ENCODE data around the gene LLGL2.

LLGL2 gene

DNA sequence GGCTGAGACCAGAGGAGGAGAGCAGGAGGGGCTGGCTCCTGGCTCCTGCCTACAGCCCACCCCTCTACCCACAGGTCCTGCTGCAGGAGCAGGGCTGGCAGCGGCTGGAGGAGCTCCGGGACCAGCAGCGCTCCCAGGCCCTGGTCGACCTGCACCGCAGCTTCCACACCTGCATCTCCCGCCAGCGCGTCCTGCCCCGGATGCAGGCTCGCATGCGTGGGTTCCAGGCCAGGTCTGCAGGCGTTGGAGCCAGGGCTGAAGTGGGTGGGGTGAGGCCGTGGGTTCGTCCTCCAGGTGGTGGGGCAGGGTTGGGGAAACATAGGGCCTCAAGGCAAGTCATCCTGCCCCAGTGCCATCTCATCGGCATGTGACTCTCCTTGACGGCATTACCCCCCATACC, 80.3 kb downstream of the LLGL2 start:
- H3K27ac ChIP-seq, result no peak overlapping the region
- TF ChIP-seq Cebpa-rat (IDR thresholded peaks at IDR 0.05), result no peak
- H3K36me3 ChIP-seq, result peaks cover 63% of the 10 kb centered on the region
- no peak overlapping the region for H3K4me2 ChIP-seq
- no peaks in the 10 kb centered on the region for H3K27me3 ChIP-seq
- H3K4me1 ChIP-seq, result no peaks in the 10 kb centered on the region
- no peak overlapping the region for H3K9ac ChIP-seq
- H3K4me3 ChIP-seq, result no peak overlapping the region
- H3K9me3 ChIP-seq, result no peaks in the 10 kb centered on the region
- H4K20me1 ChIP-seq, result peaks cover 16% of the 10 kb centered on the region; the same call in 1 of the 2 replicates

DNA sequence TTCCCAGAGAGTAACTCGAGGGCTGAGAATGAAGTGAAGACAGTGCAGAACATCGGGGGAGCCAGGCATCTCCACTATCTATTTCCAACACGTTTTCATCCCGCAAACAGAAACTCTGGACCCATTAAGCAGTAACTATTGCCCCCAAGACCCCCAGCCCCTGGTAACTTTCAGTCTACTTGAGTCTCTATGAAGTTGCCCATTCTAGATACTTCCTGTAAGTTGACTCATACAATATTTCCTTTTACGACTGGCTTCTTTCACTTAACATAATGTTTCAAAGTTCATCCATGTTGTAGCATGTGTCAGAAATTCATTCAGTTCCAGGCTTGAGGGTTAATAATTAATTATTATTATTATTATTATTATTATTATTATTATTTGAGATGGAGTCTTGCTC, 81.6 kb downstream of the LLGL2 start:
- H4K20me1 ChIP-seq, result peaks cover 7% of the 10 kb centered on the region; the same call in 1 of the 2 replicates
- H3K4me2 ChIP-seq, result no peak overlapping the region
- no peaks in the 10 kb centered on the region for H3K9me3 ChIP-seq
- no peak for TF ChIP-seq Cebpa-rat (IDR thresholded peaks at IDR 0.05)
- peaks cover 69% of the 10 kb centered on the region for H3K36me3 ChIP-seq
- no peaks in the 10 kb centered on the region for H3K4me1 ChIP-seq
- no peak overlapping the region for H3K4me3 ChIP-seq
- H3K27me3 ChIP-seq, result no peaks in the 10 kb centered on the region
- no peak overlapping the region for H3K9ac ChIP-seq
- H3K27ac ChIP-seq, result no peak overlapping the region

DNA sequence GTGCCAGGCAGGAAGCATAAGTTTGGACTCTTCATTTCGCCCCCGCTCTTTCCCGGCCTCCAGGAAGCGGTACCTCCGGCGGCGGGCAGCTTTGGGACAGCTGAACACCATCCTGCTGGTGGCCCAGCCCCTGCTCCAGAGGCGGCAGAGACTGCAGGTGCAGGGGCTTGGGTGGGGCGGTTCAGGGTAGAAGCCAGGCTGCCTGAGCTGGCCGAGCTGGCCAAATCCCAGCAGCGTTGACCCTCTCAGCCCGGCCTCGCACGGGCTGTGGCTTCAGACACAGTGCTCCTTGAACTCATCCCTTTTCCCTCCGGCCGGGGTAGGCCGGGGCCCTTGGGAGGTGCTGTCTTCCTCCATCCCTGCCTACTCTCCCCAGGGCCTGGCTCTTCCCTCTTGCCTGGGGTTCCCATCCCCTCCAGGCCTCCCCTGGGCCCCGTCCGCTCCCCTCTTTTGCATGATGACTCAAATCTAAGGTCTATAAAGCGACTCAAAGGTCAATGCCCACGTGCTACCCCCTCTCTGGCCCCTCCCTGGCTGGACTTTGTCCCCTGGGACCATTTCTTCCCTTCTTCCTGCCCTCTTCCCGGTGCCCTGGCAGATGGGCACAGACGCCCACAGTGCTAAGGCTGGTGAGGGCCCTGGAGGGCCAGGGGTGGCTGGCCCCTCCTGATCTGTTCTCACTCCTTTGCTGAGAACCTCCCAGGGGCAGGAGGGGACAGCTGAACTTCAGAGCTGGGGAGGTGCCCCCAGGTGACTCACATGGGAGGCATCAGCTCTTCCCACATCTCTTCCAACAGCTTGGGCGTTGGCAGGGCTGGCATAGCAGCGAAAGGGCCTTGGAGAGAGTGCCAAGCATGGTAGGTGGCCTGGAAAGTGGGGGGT, 84.8 kb downstream of the LLGL2 start:
- Histone ChIP-seq H3K4me3 (no peak overlapping the region), H3K9me3 (no peaks in the 10 kb centered on the region), H3K27me3 (no peaks in the 10 kb centered on the region), H3K4me2 (no peak overlapping the region), H4K20me1 (no peaks in the 10 kb centered on the region), H3K9ac (peak overlapping the region; percentile 34; the same call in 1 of the 2 replicates), H3K27ac (no peak overlapping the region), H3K36me3 (peaks cover 84% of the 10 kb centered on the region), H3K4me1 (no peaks in the 10 kb centered on the region)
- no peak for TF ChIP-seq Cebpa-rat (IDR thresholded peaks at IDR 0.05)

DNA sequence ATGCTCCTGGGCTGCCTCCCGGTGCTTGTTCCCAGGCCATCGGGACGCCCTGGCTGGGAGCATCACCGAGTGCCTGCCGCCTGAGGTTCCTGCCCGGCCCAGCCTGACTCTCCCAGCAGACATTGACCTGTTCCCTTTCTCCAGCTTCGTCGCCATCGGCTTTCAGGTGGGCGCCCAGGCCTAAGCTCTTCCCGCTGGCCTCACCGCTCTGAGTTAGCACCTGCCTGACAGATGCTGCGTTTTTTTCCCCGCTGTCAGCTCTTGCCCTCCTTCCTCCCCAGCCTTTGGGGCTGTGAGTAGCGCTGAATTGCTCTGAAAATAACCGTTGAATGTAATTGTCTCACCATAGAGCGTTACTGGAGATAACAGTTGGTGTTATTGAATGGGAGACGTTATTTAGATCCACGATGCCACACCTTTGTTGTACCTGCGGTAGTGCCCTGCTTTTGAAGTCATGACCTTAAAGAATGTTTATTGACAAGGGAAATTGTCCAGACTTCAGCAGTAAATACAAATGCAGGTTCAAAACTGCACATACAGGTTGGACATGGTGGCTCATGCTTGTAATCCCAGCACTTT, 86.4 kb downstream of the LLGL2 start:
- Histone ChIP-seq H3K4me3 (no peak overlapping the region), H3K9me3 (no peaks in the 10 kb centered on the region), H3K27me3 (no peaks in the 10 kb centered on the region), H3K9ac (no peak overlapping the region), H3K27ac (no peak overlapping the region), H3K4me1 (no peaks in the 10 kb centered on the region), H4K20me1 (no peaks in the 10 kb centered on the region), H3K4me2 (no peak overlapping the region), H3K36me3 (peaks cover 89% of the 10 kb centered on the region)
- no peak for TF ChIP-seq Cebpa-rat (IDR thresholded peaks at IDR 0.05)

DNA sequence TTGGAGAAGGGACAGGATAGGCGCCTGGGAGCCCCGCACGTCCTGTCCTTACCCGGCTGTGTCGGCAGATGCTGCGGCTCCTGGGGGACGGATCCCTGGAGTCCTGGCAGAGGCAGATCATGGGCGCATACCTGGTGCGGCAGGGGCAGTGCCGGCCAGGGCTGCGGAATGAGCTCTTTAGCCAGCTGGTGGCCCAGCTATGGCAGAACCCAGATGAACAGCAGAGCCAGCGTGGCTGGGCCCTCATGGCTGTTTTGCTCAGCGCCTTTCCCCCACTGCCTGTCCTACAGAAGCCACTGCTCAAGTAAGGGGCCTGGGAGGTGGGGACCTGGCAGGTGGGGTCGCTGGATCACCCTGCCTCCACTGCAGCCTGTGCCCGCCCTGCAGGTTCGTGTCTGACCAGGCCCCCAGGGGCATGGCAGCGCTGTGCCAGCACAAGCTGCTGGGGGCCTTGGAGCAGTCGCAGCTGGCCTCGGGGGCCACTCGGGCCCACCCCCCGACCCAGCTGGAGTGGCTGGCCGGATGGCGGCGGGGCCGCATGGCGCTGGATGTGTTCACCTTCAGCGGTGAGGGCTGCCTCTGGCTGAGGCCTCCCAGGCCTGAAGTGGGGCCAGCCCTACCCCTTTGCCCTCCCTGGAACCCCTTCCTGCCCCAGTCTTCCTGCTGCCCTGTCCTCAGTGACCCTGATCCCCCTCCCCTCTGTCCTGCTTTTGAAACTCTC, 87.6 kb downstream of the LLGL2 start:
- no peak overlapping the region for H3K27ac ChIP-seq
- no peak overlapping the region for H3K4me2 ChIP-seq
- H3K36me3 ChIP-seq, result peaks cover 91% of the 10 kb centered on the region
- H3K27me3 ChIP-seq, result no peaks in the 10 kb centered on the region
- no peak overlapping the region for H3K4me3 ChIP-seq
- H4K20me1 ChIP-seq, result no peaks in the 10 kb centered on the region
- no peak for TF ChIP-seq Cebpa-rat (IDR thresholded peaks at IDR 0.05)
- H3K9ac ChIP-seq, result no peak overlapping the region
- H3K4me1 ChIP-seq, result no peaks in the 10 kb centered on the region
- H3K9me3 ChIP-seq, result no peaks in the 10 kb centered on the region

DNA sequence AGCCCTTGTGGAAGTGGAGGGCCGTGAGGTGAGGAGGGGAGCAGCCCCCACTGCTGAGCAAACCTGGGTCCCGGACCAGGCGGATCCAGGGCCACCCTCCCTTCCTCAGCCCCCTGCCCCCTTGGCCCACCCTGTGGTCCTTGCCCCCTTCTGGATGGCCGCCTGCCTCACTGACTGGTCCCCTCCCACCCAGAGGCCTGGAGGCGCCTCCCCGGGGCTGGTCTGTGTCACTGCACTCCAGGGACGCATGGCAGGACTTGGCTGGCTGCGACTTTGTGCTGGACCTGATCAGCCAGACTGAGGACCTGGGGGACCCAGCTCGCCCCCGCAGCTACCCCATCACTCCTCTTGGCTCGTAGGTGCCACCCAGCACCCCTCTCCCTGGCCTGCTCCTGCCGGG, 88.5 kb downstream of the LLGL2 start:
- Histone ChIP-seq H3K4me1 (no peaks in the 10 kb centered on the region), H3K4me2 (no peak overlapping the region), H3K9me3 (no peaks in the 10 kb centered on the region), H3K27ac (no peak overlapping the region), H3K4me3 (no peak overlapping the region), H3K27me3 (no peaks in the 10 kb centered on the region), H3K9ac (no peak overlapping the region), H3K36me3 (peaks cover 96% of the 10 kb centered on the region), H4K20me1 (no peaks in the 10 kb centered on the region)
- TF ChIP-seq Cebpa-rat (IDR thresholded peaks at IDR 0.05), result no peak

DNA sequence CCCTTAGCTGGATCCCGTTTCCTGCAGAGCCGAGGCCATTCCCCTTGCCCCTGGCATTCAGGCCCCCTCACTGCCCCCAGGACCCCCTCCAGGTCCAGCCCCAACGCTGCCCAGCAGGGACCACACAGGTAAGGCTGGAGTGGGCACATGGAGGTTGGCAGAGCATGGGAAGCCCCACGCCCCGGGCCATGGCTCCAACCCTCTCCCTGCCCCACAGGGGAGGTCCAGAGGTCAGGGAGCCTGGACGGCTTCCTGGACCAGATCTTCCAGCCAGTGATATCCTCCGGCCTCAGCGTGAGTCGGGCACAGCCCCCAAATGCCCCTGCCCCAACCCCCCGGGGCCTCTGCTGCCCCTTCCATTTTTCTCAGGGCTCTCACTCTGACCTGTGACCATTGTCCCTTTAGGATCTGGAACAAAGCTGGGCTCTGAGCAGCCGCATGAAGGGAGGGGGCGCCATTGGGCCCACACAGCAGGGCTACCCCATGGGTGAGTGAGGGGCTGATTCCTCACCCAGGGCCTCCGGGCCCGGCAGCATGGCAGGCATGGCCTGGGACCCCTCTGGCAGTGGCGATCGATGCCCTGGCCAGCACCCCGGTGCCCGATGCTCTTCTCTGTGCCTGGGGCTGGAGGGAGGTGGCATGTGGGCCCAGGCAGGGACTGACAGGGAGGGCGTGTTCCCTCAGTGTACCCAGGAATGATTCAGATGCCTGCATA, 89.2 kb downstream of the LLGL2 start:
- Histone ChIP-seq H3K27me3 (no peaks in the 10 kb centered on the region), H3K36me3 (peaks cover 99% of the 10 kb centered on the region), H3K9ac (no peak overlapping the region), H4K20me1 (no peaks in the 10 kb centered on the region), H3K4me2 (no peak overlapping the region), H3K4me1 (no peaks in the 10 kb centered on the region), H3K27ac (no peak overlapping the region), H3K4me3 (no peak overlapping the region), H3K9me3 (no peaks in the 10 kb centered on the region)
- TF ChIP-seq Cebpa-rat (IDR thresholded peaks at IDR 0.05), result no peak

DNA sequence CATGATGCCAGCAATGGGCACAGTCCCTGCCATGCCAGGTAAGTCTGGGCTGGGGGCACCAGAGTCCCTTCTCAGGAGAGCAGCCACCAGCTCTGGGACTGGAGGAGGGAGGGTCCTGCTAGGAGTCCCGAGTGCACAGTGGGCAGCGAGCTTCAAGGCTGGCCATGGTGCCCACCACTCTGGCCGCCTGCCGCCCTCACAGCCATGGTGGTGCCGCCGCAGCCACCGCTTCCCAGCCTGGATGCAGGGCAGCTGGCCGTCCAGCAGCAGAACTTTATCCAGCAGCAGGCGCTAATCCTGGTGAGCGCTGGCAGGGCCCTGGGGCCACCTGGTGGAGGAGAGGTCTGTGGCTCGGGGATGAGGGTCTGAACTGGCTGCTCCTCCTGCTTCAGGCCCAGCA, 89.8 kb downstream of the LLGL2 start:
- Histone ChIP-seq H3K4me1 (no peaks in the 10 kb centered on the region), H3K27me3 (no peaks in the 10 kb centered on the region), H3K9ac (no peak overlapping the region), H3K4me3 (no peak overlapping the region), H3K4me2 (no peak overlapping the region), H4K20me1 (no peaks in the 10 kb centered on the region; the same call in 1 of the 2 replicates), H3K36me3 (peaks cover 99% of the 10 kb centered on the region), H3K27ac (no peak overlapping the region), H3K9me3 (no peaks in the 10 kb centered on the region)
- TF ChIP-seq Cebpa-rat (IDR thresholded peaks at IDR 0.05), result no peak

DNA sequence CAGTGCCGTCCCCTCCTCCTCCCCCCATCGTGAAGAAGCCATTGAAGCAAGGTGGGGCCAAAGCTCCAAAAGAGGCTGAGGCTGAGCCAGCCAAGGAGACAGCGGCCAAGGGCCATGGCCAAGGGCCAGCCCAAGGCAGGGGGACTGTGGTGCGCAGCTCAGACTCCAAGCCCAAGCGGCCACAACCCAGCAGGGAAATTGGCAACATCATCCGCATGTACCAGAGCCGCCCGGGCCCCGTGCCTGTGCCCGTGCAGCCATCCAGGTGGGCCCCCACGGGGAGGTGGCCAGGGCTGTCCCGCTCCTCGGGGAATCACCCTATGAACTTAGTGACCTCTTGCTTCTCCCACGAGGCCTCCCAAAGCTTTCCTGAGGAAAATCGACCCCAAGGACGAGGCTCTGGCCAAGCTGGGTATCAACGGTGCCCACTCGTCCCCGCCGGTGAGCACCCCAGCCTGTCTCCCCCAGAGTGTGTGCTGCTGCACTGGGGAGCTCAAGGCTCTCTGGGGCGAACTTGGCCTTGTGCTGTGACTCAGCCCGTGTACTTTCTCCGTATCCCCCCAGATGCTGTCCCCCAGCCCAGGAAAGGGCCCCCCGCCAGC, 91.1 kb downstream of the LLGL2 start:
- no peaks in the 10 kb centered on the region for H3K27me3 ChIP-seq
- no peak overlapping the region for H3K9ac ChIP-seq
- H3K36me3 ChIP-seq, result peaks cover 99% of the 10 kb centered on the region
- no peaks in the 10 kb centered on the region for H3K4me1 ChIP-seq
- H4K20me1 ChIP-seq, result no peaks in the 10 kb centered on the region; the same call in 1 of the 2 replicates
- H3K4me2 ChIP-seq, result no peak overlapping the region
- H3K27ac ChIP-seq, result no peak overlapping the region
- no peak for TF ChIP-seq Cebpa-rat (IDR thresholded peaks at IDR 0.05)
- H3K9me3 ChIP-seq, result no peaks in the 10 kb centered on the region
- H3K4me3 ChIP-seq, result no peak overlapping the region

Measured in BLaER1 (cell line).